Activated CD4-positive, alpha-beta T cell treated with anti-CD3 and anti-CD28 coated beads for 36 hours (primary cell): Measurements from ENCODE around the gene ZEB1. TPM values are rescaled to one million over a fixed set of nuclear protein-coding genes. Genes with fewer than 3 reads are reported as not detected.
"Not testable (repeated sequence)": the region's sequence is repeated elsewhere in the genome, so short reads cannot be mapped to it uniquely, and the experiment has no call there.

Experiments used
- ATAC-seq: fragments of 200-7000 bp; cut with Tn5 transposase; one replicate; pipeline ENCODE4 v1.10.0; 2021; ENCODE audit warnings: mild to moderate bottlenecking, moderate library complexity
- CTCF ChIA-PET: fragments of 350-600 bp; sonication (Branson Sonifier 250); formaldehyde crosslinking; loops from one replicate; lab custom pipeline; 2021; ENCODE audit warnings: antibody characterized with exemption; lab: Charles Lee
- POLR2A ChIA-PET: fragments of 350-600 bp; sonication (Branson Sonifier 250); formaldehyde crosslinking; loops from one replicate; lab custom pipeline; 2021; ENCODE audit warnings: antibody characterized with exemption, inconsistent platforms; lab: Charles Lee
- DNase-seq: peaks from one replicate; pipeline ENCODE4 v3.0.0-alpha.2; 2020
- H3K27ac Mint-ChIP-seq: one replicate; pipeline ENCODE4 v1.8.0; 2021; ENCODE audit warnings: mixed read lengths
- H3K27me3 Mint-ChIP-seq: one replicate; pipeline ENCODE4 v1.8.0; 2021; ENCODE audit warnings: mixed read lengths
- H3K36me3 Mint-ChIP-seq: one replicate; pipeline ENCODE4 v1.8.0; 2021; ENCODE audit warnings: low read depth, mixed read lengths
- H3K4me1 Mint-ChIP-seq: one replicate; pipeline ENCODE4 v1.8.0; 2021; ENCODE audit warnings: mixed read lengths
- H3K4me3 Mint-ChIP-seq: one replicate; pipeline ENCODE4 v1.8.0; 2021; ENCODE audit warnings: mild to moderate bottlenecking, moderate library complexity, mixed read lengths
- H3K9me3 Mint-ChIP-seq: one replicate; pipeline ENCODE4 v1.8.0; 2021; ENCODE audit warnings: low read depth, mixed read lengths
- intact Hi-C, 2 experiments: fragments of 100-400 bp; cut with DNase I in 1 of 2; cut with micrococcal nuclease in 1 of 2; formaldehyde crosslinking; loops; one replicate each; pipeline versions ENCODE4 v1.14.2 to v1.15.1; 2022 to 2024; cut with DNase I, micrococcal nuclease
- total RNA-seq, 2 experiments: library from RNA; stranded (reverse); gene quantifications; one replicate each; pipeline ENCODE4 v1.2.3, GENCODE V29; 2021

The ZEB1 gene
- total RNA-seq, 2 experiments from 2014 or later: 32.0 to 49.0 TPM

DNA sequence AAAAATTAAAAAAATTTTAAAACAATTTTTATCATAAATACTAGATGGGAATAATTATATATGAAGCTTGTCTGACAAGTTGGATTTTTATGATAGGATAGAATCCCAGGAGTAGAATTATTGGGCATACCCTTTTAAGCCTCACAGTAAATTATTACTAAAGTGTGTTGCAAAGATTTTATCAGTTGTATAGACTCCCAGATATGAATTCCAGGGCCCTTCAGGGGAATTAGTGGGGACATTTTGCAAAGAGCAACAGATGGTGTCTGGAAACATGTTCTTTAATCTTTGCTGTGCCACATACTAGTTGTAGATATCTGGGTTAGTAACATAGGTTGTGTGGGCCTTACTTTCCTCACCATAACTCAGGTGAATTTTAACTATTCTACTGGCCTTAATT, 28.7 kb downstream of the ZEB1 start:
- DNase-seq (no peak), ATAC-seq (no peak)
- H3K4me3 Mint-ChIP-seq: no peak overlapping the region
- peaks cover 63% of the 10 kb centered on the region for H3K4me1 Mint-ChIP-seq
- CTCF ChIA-PET: interaction anchor here (0.8 kb wide), 1 partner anchor 1810 kb away, joined by 3 read pairs; no protein-coding TSS in a partner anchor
- no peaks in the 10 kb centered on the region for H3K9me3 Mint-ChIP-seq
- H3K36me3 Mint-ChIP-seq: peaks cover 2% of the 10 kb centered on the region
- intact Hi-C loops: loop anchor here (2.0 to 10.0 kb wide), 9 partner anchors 213 to 987 kb away; partner anchors contain the start of genes ARHGAP12 (in 2 of the 2) and MAP3K8 (in 1 of the 2)
- H3K27me3 Mint-ChIP-seq: no peaks in the 10 kb centered on the region
- POLR2A ChIA-PET: interaction anchor here (0.7 kb wide), 1 partner anchor 461 kb away, joined by 3 read pairs; no protein-coding TSS in a partner anchor
- peak overlapping the region; percentile 13 for H3K27ac Mint-ChIP-seq

DNA sequence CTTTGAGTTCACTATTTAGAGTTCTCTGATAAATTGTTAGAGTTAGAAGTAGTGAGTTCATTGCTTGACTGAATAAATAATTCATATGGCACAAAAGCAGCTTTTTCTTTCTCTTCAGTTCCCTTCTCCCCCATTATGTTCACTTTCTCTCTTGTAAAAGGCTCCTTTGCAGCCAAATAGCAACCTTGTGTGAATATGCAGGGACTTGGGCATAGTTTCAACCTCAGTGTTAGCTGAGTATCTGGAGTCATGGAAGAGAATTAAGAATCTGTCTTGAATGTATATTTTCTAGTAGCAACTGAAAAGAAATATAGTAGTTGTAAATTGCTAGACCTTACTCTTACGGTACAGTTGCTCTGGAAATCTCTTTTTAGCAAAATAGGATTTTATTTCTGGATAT, 31.9 kb downstream of the ZEB1 start:
- POLR2A ChIA-PET: no interaction called here
- no peak for DNase-seq
- H3K27ac Mint-ChIP-seq: no peak overlapping the region
- no peaks in the 10 kb centered on the region for H3K36me3 Mint-ChIP-seq
- CTCF ChIA-PET: interaction anchor here (0.6 to 1.2 kb wide), 2 partner anchors 12 to 130 kb away, joined by 3 to 4 read pairs; no protein-coding TSS in a partner anchor
- H3K4me1 Mint-ChIP-seq: peaks cover 71% of the 10 kb centered on the region
- no peaks in the 10 kb centered on the region for H3K27me3 Mint-ChIP-seq
- intact Hi-C loops: loop anchor here in 1 of 2 experiments (5.0 kb wide), 2 partner anchors 269 to 891 kb away; no protein-coding TSS in a partner anchor
- no peak for ATAC-seq
- no peak overlapping the region for H3K4me3 Mint-ChIP-seq
- H3K9me3 Mint-ChIP-seq: no peaks in the 10 kb centered on the region

DNA sequence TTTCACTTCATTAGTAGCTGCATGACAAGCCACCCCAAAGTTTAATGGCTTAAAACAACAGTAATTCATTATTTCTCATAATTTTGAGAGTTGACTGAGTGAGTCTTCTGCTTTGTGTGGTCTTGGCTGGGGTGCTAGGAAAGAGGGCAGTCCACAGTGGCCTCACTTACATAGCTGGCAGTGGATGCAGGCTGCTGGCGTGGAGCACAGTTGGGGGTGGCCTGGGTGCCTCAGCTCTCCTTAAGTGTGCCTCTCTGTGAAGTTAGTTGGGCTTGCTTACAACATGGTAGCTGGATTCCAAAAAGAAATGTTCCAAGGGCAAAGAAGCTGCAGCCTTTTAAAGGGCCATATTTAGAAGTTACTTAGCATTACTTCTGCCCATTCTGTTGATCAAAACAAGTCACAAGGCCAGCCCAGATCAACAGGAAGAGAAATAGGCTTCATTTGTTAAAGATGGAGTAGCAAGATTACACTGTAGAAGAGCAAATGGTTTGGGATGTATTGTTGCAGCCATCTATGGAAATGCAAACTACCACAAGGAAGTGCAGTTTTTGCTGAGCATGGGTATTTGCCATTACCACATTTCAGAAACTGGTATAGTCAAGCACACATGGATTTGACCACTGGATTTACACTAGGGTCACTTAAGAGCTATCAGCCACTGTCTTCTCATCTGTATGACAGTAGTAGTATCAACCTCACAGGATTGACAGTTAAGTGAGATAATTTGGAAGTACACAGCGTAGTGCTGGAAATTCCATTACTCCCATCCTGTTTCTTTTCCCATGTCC, 33.6 kb downstream of the ZEB1 start:
- Mint-ChIP-seq H3K27ac (no peak overlapping the region), H3K4me1 (peaks cover 64% of the 10 kb centered on the region), H3K4me3 (no peak overlapping the region), H3K9me3 (no peaks in the 10 kb centered on the region), H3K27me3 (no peaks in the 10 kb centered on the region), H3K36me3 (no peaks in the 10 kb centered on the region)
- CTCF ChIA-PET: interaction anchor here (0.5 to 3.2 kb wide), 6 partner anchors 9 to 659 kb away, joined by 3 to 21 read pairs (median 3); no protein-coding TSS in a partner anchor
- POLR2A ChIA-PET: no interaction called here
- intact Hi-C loops: loop anchor here (1.0 to 5.0 kb wide), 4 partner anchors 9 to 890 kb away; no protein-coding TSS in a partner anchor
- DNase-seq (no peak), ATAC-seq (no peak)

DNA sequence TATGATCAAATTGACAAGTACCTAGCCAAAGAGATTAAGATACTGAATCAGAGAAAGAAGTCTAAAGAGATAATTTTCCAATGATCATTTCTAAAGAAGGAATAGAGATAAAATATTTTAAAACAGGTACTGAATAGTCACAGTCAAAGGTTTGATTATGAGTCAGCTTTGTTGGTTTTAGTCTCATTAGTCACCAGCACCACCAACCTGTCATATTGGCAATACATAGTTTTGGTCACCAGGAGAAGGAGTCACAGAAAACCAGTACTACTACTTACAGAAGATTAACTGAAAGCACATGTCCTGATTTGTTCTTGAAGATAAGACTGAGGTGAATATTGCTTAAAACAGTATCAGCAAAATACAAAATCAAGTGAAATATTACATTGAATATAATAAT, 34.6 kb downstream of the ZEB1 start:
- H3K27me3 Mint-ChIP-seq: no peaks in the 10 kb centered on the region
- H3K9me3 Mint-ChIP-seq: no peaks in the 10 kb centered on the region
- no peak overlapping the region for H3K4me3 Mint-ChIP-seq
- POLR2A ChIA-PET: no interaction called here
- intact Hi-C loops: loop anchor here (1.0 to 5.0 kb wide), 4 partner anchors 10 to 889 kb away; no protein-coding TSS in a partner anchor
- H3K36me3 Mint-ChIP-seq: no peaks in the 10 kb centered on the region
- ATAC-seq (peak; percentile 99), DNase-seq (peak; percentile 27)
- CTCF ChIA-PET: interaction anchor here (0.5 to 3.2 kb wide), 4 partner anchors 10 to 659 kb away, joined by 3 to 21 read pairs (median 4); no protein-coding TSS in a partner anchor
- H3K4me1 Mint-ChIP-seq: peaks cover 59% of the 10 kb centered on the region
- H3K27ac Mint-ChIP-seq: no peak overlapping the region

DNA sequence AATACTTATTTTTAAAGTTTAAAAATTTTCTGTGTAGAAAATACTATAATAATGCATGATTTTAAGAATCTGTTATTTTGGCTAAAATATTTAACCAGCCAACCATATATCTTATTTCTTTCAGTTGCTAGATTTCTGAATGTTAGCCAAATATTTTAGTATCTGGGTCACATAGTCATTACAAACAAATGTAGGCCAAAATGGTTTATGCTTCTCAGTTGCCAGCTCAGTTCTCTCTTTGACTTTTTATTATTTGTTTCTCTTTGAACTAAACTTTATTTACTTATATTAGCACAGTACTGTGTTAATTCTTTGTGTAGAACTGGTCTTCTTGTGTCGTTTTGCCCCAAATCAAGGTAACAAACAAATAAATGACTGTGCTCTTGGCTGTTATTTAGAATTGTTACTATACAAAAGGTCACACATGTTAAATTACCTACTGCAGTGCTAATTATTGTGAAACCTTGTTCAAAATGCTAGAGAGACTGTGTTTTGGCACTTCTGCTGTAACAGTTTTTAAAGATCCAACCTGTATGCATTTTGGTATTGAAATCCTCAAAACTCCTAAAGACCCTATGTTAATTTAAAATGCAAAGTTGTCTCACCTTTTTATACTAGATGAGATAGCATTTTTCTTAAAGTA, 39.8 kb downstream of the ZEB1 start:
- no peak overlapping the region for H3K4me3 Mint-ChIP-seq
- ChIA-PET CTCF (interaction anchor here (1.7 kb wide), 1 partner anchor 25 kb away, joined by 4 read pairs; no protein-coding TSS in a partner anchor), POLR2A (no interaction called here)
- H3K36me3 Mint-ChIP-seq: peaks cover 24% of the 10 kb centered on the region
- DNase-seq (no peak), ATAC-seq (no peak)
- peaks cover 30% of the 10 kb centered on the region for H3K4me1 Mint-ChIP-seq
- no peak overlapping the region for H3K27ac Mint-ChIP-seq
- intact Hi-C loops: no loop called here
- peaks cover 3% of the 10 kb centered on the region for H3K9me3 Mint-ChIP-seq
- H3K27me3 Mint-ChIP-seq: no peaks in the 10 kb centered on the region

DNA sequence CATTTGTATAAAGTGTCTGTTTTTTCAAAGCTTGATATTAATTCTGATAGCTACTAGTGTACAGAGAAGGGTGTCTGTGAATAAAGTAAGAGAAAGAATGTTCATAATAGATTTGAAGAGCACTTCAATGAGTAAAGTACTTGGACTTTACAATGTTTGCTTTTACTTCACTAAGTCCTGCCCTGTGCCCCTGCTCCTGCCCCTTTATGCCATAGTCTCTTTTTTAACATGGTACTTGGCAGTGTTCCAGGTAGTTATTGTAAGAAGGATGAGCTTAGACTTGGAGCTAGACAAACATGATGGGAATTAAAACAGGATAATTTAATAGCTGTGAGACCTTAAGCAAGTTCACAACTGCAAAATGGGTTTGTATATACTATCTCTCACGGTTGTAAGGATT, 41.0 kb downstream of the ZEB1 start:
- intact Hi-C loops: no loop called here
- ATAC-seq: no peak
- CTCF ChIA-PET: interaction anchor here (1.2 kb wide), 1 partner anchor 11 kb away, joined by 4 read pairs; no protein-coding TSS in a partner anchor
- Mint-ChIP-seq H3K27me3 (no peaks in the 10 kb centered on the region), H3K36me3 (peaks cover 29% of the 10 kb centered on the region), H3K27ac (no peak overlapping the region), H3K9me3 (peaks cover 3% of the 10 kb centered on the region), H3K4me3 (no peak overlapping the region), H3K4me1 (peaks cover 25% of the 10 kb centered on the region)
- no peak for DNase-seq
- POLR2A ChIA-PET: no interaction called here

DNA sequence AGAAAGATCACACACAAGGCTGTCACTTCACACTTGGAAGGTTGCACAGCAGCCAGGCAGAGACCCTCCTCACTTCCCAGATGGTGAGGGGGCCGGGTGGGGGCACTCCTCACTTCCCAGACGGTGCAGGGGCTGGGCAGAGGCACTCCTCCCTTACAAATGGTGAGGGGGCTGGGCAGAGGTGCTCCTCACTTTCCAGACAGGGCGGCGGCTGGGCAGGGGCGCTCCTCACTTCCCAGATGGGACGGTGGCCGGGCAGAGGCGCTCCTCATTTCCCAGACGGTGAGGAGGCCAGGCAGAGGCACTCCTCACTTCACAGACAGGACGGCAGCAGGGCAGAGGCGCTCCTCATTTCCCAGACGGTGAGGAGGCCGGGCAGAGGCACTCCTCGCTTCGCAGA, 42.5 kb downstream of the ZEB1 start:
- intact Hi-C loops: not testable (repeated sequence)

DNA sequence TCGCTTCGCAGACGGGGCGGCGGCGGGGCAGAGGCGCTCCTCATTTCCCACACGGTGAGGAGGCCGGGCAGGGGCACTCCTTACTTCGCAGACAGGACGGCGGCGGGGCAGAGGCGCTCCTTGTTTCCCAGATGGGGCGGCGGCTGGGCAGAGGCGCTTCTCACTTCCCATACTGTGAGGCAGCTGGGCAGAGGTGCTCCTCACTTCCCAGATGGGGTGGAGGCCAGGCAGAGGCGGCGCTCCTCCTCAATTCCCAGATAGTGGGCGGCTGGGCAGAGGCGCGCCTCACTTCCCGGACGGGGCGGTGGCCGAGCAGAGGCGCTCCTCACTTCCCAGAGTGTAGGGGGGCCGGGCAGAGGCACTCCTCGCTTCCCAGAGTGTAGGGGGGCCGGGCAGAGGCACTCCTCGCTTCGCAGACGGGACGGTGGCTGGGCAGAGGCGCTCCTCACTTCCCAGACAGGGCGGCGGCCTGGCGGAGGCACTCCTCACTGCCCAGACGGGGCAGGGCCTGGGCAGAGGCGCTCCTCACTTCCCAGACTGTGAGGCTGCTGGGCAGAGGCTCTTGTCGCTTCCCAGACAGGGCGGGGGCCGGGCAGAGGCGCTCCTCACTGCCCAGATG, 43.1 kb downstream of the ZEB1 start:
- Mint-ChIP-seq H3K9me3 (peaks cover 3% of the 10 kb centered on the region), H3K27ac (no peak overlapping the region), H3K4me3 (no peak overlapping the region), H3K36me3 (peaks cover 29% of the 10 kb centered on the region), H3K27me3 (no peaks in the 10 kb centered on the region), H3K4me1 (peaks cover 20% of the 10 kb centered on the region)
- ChIA-PET POLR2A (no interaction called here), CTCF (no interaction called here)
- DNase-seq (no peak), ATAC-seq (no peak)
- intact Hi-C loops: no loop called here

More for the DNA sequence above, 42.5 kb downstream of the ZEB1 start:
- DNase-seq, POLR2A ChIA-PET, H3K27ac Mint-ChIP-seq, H3K9me3 Mint-ChIP-seq, ATAC-seq, CTCF ChIA-PET, H3K4me3 Mint-ChIP-seq, H3K27me3 Mint-ChIP-seq: not testable (repeated sequence)
- Mint-ChIP-seq H3K36me3 (peaks cover 29% of the 10 kb centered on the region), H3K4me1 (peaks cover 17% of the 10 kb centered on the region)

DNA sequence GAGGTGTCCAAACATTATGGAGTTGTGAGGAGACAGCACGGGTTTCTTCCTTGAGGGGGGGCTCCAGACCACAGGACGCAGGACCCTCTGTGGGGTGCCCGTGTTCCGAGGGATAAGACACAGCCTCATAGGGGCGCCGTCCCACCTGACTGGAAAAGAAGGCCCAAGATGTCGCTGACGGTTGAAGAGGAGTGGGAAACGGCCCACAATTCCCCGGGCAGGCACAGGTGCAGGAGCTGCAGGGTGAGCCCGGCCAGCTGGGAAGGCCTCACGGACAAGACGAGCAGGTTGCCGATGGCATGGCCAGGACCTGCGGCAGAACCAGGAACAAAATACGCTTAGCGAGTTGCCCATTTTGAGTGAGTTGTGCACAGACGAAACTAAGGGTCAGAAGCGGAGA, 44.7 kb downstream of the ZEB1 start:
- POLR2A ChIA-PET, H3K9me3 Mint-ChIP-seq, CTCF ChIA-PET, H3K4me3 Mint-ChIP-seq, ATAC-seq, DNase-seq, H3K27me3 Mint-ChIP-seq, intact Hi-C loops, H3K27ac Mint-ChIP-seq: not testable (repeated sequence)
- H3K36me3 Mint-ChIP-seq: peaks cover 29% of the 10 kb centered on the region
- H3K4me1 Mint-ChIP-seq: peaks cover 16% of the 10 kb centered on the region

DNA sequence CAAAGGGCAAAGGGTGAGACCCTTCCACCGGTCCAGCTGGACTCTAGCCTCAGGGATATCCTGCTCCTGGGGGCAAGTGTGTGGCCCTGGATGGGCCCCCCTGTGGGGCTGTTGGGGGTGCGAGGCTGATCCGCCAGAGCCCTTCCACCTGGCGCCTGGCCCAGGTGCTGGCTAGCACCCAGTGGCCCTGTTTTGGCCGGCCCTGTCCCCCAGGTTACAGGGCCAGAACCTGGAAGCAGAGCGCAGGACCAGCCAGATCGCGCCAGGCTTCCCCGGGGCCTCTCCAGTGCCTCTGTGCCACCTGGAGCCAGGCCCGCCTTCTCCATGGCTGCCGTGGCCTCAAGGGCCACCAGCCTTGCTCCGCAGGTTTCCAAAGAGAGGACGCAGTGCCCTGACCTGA, 45.2 kb downstream of the ZEB1 start:
- ATAC-seq, H3K27me3 Mint-ChIP-seq, POLR2A ChIA-PET, intact Hi-C loops, H3K4me3 Mint-ChIP-seq, H3K27ac Mint-ChIP-seq, CTCF ChIA-PET, H3K9me3 Mint-ChIP-seq, DNase-seq: not testable (repeated sequence)
- H3K4me1 Mint-ChIP-seq: peaks cover 15% of the 10 kb centered on the region
- H3K36me3 Mint-ChIP-seq: peaks cover 29% of the 10 kb centered on the region

DNA sequence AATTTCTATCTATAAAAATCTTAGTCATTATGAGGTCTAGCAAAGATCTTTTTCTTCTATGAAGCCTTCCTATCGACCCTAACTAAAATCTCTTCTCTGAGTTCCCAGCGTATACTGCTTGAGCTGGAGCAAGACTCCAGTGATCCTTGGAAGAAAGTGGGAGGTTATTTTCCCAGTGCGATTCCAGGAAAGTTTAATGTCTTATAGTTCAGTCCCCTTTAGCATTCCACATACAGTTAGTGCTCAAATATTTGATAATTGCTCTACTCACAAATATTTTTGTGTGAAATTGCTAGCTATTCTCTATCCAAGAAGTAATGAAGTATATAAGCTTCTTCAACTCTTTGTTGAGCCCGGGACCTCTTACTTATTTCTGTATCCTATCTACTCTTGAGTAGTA, 47.7 kb downstream of the ZEB1 start:
- Mint-ChIP-seq H3K9me3 (peaks cover 3% of the 10 kb centered on the region), H3K4me3 (no peak overlapping the region), H3K36me3 (peaks cover 13% of the 10 kb centered on the region), H3K4me1 (peaks cover 37% of the 10 kb centered on the region), H3K27ac (no peak overlapping the region), H3K27me3 (no peaks in the 10 kb centered on the region)
- intact Hi-C loops: no loop called here
- ChIA-PET CTCF (interaction anchor here (0.6 kb wide), 1 partner anchor 171 kb away, joined by 3 read pairs; no protein-coding TSS in a partner anchor), POLR2A (no interaction called here)
- DNase-seq (no peak), ATAC-seq (no peak)
